Aorta (tissue), 5 donors: ENCODE measurements around the gene HNF1B. TPM values are rescaled to one million over a fixed set of nuclear protein-coding genes. Genes with fewer than 3 reads are reported as not detected.

ENCODE experiments used
- ATAC-seq: fragments of 200-7000 bp; cut with Tn5 transposase; one replicate; pipeline ENCODE4 v1.9.1; 2022; ENCODE audit warnings: moderate library complexity; ENCODE audit not compliant: low FRiP score
- DNase-seq, 2 donors: peaks; one replicate each; pipeline ENCODE4 v3.0.0-alpha.2; 2020
- H3K27ac ChIP-seq, 2 donors: one replicate each; pipeline ENCODE4 v1.5.1; 2013; ENCODE audit warnings: low read length in 2 of 2, mild to moderate bottlenecking in 2 of 2, moderate library complexity in 2 of 2, control low read depth in 1 of 2, inconsistent platforms in 1 of 2, low read depth in 1 of 2
- H3K27me3 ChIP-seq, 2 donors: one replicate each; pipeline ENCODE4 v1.6.1; 2013; ENCODE audit warnings: control low read depth in 1 of 2, low read length in 1 of 2, mild to moderate bottlenecking in 1 of 2, moderate library complexity in 1 of 2; ENCODE audit not compliant: insufficient read depth in 2 of 2, control insufficient read depth in 1 of 2
- H3K36me3 ChIP-seq, 2 donors: one replicate each; pipeline ENCODE4 v1.6.1; 2013; ENCODE audit warnings: control low read depth in 1 of 2, low read length in 1 of 2, mild to moderate bottlenecking in 1 of 2; ENCODE audit not compliant: insufficient read depth in 2 of 2, control insufficient read depth in 1 of 2
- H3K4me1 ChIP-seq, 2 donors: one replicate each; pipeline ENCODE4 v1.6.1; 2013; ENCODE audit warnings: low read length in 2 of 2, control low read depth in 1 of 2, mild to moderate bottlenecking in 1 of 2, moderate library complexity in 1 of 2; ENCODE audit not compliant: insufficient read depth in 2 of 2, control insufficient read depth in 1 of 2
- H3K4me3 ChIP-seq, 2 donors: one replicate each; pipeline ENCODE4 v1.5.1; 2013; ENCODE audit warnings: low read length in 2 of 2, control low read depth in 1 of 2, mild to moderate bottlenecking in 1 of 2
- H3K9me3 ChIP-seq: one replicate; pipeline ENCODE4 v1.6.1; 2013; ENCODE audit warnings: mild to moderate bottlenecking, low read length; ENCODE audit not compliant: control insufficient read depth
- WGBS, 2 donors: extraction: QIAGEN DNeasy Blood & Tissue Kit; methylation state at CpG; one replicate each; pipeline ENCODE4 v1.1.7; 2013; 5-methylcytosine and 5-hydroxymethylcytosine counted together
- intact Hi-C, 2 donors: fragments of 100-400 bp; cut with DNase I; formaldehyde crosslinking; loops; one replicate each; pipeline versions ENCODE4 v1.14.2 to v1.15.0; 2022
- polyA plus RNA-seq, 2 donors: library from polyadenylated mRNA; stranded (reverse); fragments of 200-250 nt; gene quantifications; one replicate each; pipeline ENCODE4 v1.2.3, GENCODE V29; 2013
- total RNA-seq, 2 donors: library from RNA; stranded (reverse); fragmentation: NEBNext Ultra II Directional; extraction: Animal tissue kit (Norgen Biotek cat#: 25700); gene quantifications; one replicate each; pipeline ENCODE4 v1.2.1, GENCODE V29; 2021
- donor health status: healthy with polysubstance abuse.
- donor health status: Bipolar disorder and iron deficiency.
- donor health status: DM: no; HTN: no; CAD: no.
- donor health status: DM: no; HTN: no; CAD: no.
- donor health status: DM: yes; HTN: yes; CAD: no.

Gene HNF1B
- total and polyA plus RNA-seq, 4 donors = 0.88 TPM; not detected in 3

DNA sequence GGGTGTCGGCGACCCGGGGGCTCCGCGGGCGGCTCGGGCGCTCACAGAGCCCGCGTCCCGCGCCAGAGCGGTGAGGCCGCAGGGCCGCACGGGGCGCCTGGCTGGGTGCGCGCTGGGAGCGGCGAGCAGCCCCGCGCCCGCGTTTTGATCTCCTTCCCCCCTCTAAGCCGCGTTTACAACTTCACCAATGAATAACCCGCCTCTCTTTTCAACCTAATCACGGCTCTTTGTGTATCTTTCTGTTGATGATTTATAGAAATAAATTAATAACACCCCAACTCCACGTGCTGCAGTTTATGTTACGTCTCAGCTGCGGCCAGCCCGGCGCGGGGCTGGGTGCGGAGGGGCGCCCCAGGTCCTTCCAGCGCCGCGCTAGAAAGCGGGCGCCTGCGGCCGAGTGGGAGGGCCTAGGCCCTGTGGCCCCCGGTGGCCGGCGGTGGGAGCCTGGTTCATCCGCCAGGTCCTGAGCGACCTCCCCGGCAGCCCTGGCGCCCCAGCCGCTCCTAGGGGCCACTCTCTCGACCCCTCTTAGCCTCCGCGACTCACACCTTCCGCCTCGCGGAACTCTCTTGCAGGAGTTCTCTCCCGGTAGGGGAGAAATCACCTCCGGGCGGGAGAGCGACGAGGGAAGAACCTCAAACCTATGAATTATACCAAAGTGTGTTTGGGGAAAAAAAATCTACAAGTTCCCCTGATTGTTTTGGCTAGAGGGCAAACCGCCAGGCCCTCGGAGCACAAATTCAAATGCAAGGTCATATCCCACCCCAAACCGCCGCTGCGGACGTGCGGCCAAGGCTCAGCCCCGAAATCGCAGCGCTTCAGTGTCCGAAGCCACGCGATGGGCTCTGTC, 1.9 kb downstream of the HNF1B start:
- Histone ChIP-seq H3K4me3 (peak overlapping the region in 1 of 2 donors; percentile 12), H3K4me1 (no peaks in the 10 kb centered on the region), H3K36me3 (no peaks in the 10 kb centered on the region), H3K27me3 (peaks cover 0 to 1% of the 10 kb centered on the region in 2 donors), H3K9me3 (no peaks in the 10 kb centered on the region), H3K27ac (no peak overlapping the region)
- ATAC-seq (peak; percentile 19), DNase-seq (no peak)
- 5 to 6% methylated on average over 64 to 76 of the region's 76 CpGs for WGBS, 2 donors
- intact Hi-C loops = no loop called here

DNA sequence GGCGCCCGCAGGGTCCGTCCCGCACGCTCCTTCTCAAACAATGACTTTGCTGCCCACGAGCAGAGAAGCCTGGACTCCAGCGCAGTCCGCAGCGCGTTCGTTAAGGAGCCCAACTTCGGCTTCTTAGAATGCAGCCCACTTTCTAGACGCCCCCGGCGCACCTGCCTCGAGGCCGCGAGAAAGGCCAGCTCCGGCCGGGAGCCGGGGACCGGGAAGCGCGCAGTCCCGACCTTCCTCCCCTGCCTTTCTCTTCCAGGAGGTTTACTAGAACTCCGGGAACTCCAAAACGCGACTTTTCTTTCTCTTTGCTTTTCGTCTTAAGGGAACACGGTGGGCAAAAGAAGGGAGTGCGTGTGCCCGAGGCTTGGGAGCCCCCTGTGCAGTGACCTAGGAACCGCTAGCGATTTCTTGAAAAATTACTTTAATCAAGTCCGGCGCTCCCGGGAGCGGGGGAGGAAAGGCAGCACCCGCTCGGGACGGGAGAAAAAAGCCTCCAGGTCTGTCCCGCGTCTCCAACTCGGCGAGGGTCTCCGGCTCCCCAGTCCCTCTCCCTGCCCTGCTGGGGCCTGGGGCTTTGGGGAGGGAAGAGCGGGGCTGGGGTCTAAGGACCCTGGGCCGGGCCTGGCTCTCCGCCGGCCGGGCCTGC, 2.6 kb downstream of the HNF1B start:
- Histone ChIP-seq H3K9me3 (no peaks in the 10 kb centered on the region), H3K36me3 (no peaks in the 10 kb centered on the region), H3K27ac (no peak overlapping the region), H3K4me3 (peak overlapping the region; percentile 11 to 28), H3K27me3 (peaks cover 0 to 1% of the 10 kb centered on the region in 2 donors), H3K4me1 (no peaks in the 10 kb centered on the region)
- intact Hi-C loops = no loop called here
- no peak for ATAC-seq
- no peak for DNase-seq
- 3% methylated on average over 46 to 51 of the region's 51 CpGs for WGBS, 2 donors

- Histone ChIP-seq H3K9me3 (no peaks in the 10 kb centered on the region), H3K36me3 (no peaks in the 10 kb centered on the region), H3K27me3 (peaks cover 0 to 1% of the 10 kb centered on the region in 2 donors), H3K27ac (no peak overlapping the region), H3K4me1 (no peaks in the 10 kb centered on the region), H3K4me3 (peak overlapping the region in 1 of 2 donors; percentile 11)
- intact Hi-C loops = no loop called here
- DNase-seq = no peak
- 19 to 20% methylated on average over 22 of the region's 22 CpGs for WGBS, 2 donors
- ATAC-seq = no peak
Observed at GRCh38 chr17:37741341-37742115, 3.3 kb downstream of the HNF1B start.

- peaks cover 0 to 1% of the 10 kb centered on the region in 2 donors for H3K27me3 ChIP-seq
- H3K9me3 ChIP-seq = no peaks in the 10 kb centered on the region
- ATAC-seq = no peak
- DNase-seq = no peak
- WGBS, 2 donors = 27% methylated on average over 4 of the region's 4 CpGs
- H3K4me3 ChIP-seq = no peak overlapping the region
- intact Hi-C loops = no loop called here
- H3K4me1 ChIP-seq = no peaks in the 10 kb centered on the region
- no peaks in the 10 kb centered on the region for H3K36me3 ChIP-seq
- H3K27ac ChIP-seq = no peak overlapping the region
Observed at GRCh38 chr17:37740915-37741314, 3.9 kb downstream of the HNF1B start.

DNA sequence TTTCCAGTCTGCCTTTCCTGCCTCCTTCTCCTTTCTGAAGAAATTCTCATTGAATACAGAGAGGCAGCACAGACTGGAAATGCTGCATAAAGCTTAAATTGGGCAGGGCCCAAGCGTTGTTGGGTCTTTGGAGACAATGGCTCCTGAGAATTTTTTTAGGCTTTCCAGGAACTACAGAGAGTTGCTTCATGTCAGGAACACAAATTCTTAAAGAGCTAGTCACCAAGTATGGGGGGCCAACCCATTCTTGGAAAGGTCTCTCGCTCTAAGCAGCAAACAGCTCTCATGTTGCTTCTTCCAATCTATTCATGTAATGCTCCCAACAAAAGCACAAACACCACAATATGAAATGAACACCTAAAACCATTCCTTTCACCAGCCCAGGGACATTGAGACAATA, 6.9 kb downstream of the HNF1B start:
- 57 to 59% methylated on average over 2 of the region's 2 CpGs for WGBS, 2 donors
- intact Hi-C loops = no loop called here
- DNase-seq (no peak), ATAC-seq (no peak)
- Histone ChIP-seq H3K4me3 (no peak overlapping the region), H3K27ac (no peak overlapping the region), H3K9me3 (no peaks in the 10 kb centered on the region), H3K36me3 (no peaks in the 10 kb centered on the region), H3K4me1 (no peaks in the 10 kb centered on the region), H3K27me3 (peaks cover 0 to 1% of the 10 kb centered on the region in 2 donors)

DNA sequence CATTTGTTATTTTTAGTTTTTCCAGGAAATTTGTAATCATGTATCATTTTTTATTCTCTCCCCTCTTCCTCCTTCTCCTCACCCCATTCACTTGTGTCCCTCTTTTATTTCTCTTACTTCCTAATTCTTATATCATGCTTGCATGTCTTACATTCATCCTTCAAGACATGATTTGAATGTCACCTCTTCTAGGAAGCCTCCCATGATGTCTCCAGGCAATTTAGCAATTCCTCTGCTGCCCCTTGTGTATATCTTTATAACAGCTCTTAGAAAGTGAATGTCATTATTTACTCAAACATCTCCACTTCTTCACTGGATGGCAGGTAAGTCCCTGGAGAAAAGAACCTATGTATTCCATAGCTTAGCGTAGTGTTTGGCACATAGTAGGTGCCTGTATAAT, 7.8 kb downstream of the HNF1B start:
- H3K27me3 ChIP-seq = peaks cover 0 to 1% of the 10 kb centered on the region in 2 donors
- 79 to 92% methylated on average over 1 of the region's 1 CpG for WGBS, 2 donors
- intact Hi-C loops = no loop called here

DNA sequence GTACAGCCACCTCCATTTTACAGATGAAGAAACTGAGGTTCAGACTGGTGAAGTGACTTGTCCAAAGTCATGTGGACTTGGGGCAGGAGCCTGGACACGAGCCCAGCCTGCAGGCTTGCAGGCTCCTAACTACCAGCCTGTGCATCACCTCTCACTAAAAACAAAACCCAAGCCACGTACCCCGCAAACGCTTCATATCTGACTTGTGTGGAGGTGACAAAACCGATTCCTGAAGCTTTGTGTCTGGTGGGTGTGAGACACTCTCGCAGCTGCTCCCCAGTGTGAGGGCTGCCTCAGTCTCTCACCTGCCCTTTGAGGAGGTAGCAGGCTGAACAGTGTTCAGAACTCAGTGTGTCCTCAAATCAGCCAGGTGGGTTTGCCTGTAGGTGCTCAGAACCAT, 8.4 kb downstream of the HNF1B start:
- no peak overlapping the region for H3K27ac ChIP-seq
- no peaks in the 10 kb centered on the region for H3K4me1 ChIP-seq
- H3K4me3 ChIP-seq = no peak overlapping the region
- no peaks in the 10 kb centered on the region for H3K9me3 ChIP-seq
- H3K27me3 ChIP-seq = peaks cover 0 to 1% of the 10 kb centered on the region in 2 donors
- ATAC-seq (no peak), DNase-seq (no peak)
- WGBS, 2 donors = 78 to 85% methylated on average over 6 of the region's 6 CpGs
- H3K36me3 ChIP-seq = no peaks in the 10 kb centered on the region
- intact Hi-C loops = no loop called here

More for the DNA sequence above, 7.8 kb downstream of the HNF1B start:
- Histone ChIP-seq H3K4me3 (no peak overlapping the region), H3K27ac (no peak overlapping the region), H3K4me1 (no peaks in the 10 kb centered on the region), H3K36me3 (no peaks in the 10 kb centered on the region), H3K9me3 (no peaks in the 10 kb centered on the region)
- no peak for ATAC-seq
- no peak for DNase-seq

DNA sequence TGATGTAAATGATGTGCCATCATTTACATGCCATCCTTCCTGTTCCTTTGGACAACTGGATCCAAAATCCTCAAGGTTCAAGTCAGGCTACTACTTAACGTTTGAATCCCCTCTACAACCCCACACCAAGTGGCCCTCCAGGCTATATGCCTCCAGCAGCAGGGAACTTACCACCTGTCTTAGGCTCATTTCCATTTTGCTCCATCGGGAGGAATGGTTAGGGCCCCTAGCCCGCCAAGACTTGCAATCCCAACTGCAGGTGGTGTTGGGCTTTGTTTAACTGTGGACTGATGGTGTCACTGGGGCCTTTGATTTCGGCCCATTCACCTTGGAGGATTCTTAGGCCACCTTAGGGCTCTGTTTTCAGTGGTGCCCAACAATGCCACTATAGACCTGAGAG, 9.7 kb downstream of the HNF1B start:
- 54 to 70% methylated on average over 4 of the region's 4 CpGs for WGBS, 2 donors

More for the DNA sequence above, 9.7 kb downstream of the HNF1B start:
- no peaks in the 10 kb centered on the region for H3K4me1 ChIP-seq
- intact Hi-C loops = no loop called here
- ATAC-seq (no peak), DNase-seq (no peak)
- no peaks in the 10 kb centered on the region for H3K36me3 ChIP-seq
- no peak overlapping the region for H3K4me3 ChIP-seq
- peaks cover 0 to 1% of the 10 kb centered on the region in 2 donors for H3K27me3 ChIP-seq
- no peak overlapping the region for H3K27ac ChIP-seq
- no peaks in the 10 kb centered on the region for H3K9me3 ChIP-seq
